ENCODE data around the gene EIF4E1B.

Gene EIF4E1B

DNA sequence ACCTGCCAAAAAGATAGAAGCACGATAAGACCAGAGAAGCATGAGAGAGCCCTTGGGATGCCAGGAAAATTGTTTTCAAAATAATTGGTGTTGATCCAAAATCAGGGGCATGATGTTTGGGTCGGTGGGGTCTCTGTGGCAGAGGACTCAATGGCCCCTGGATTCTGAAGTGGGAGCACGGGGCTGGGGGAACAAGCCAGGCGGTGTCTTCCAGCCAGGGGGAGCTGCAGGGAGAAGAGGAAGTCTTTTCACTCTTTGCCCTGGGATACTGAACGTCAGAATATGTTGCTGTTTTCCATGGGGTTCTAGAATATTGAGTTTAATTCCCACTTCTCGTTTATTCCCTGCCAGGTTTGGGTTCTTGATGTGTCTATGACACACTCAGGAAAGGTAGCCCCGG lies 37.2 kb downstream of the EIF4E1B start:
- no peak for DNase-seq

GRCh38 chr5:176670449-176670848 lies 40.0 kb downstream of the EIF4E1B start:
- DNase-seq, result no peak

DNA sequence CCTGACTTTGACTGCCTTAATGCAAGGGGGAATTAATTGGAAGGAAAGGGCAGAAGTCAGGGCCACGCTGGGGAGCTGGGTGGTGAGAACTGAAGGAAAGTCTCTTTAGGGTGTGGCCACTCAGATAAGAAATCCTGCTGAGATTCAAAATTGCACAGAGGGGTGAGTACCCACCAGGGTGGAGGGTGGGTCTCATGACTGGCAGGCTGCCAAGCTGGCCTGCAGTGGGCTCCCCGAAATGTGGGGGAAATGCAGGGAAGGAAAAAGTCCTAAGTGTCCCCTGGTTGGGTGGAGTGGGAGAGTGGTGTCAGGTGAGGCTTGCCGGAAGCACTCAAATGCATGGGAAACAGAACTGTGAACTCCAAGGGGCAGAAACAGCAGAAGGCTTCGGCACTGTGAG lies 40.9 kb downstream of the EIF4E1B start:
- DNase-seq, result no peak

DNA sequence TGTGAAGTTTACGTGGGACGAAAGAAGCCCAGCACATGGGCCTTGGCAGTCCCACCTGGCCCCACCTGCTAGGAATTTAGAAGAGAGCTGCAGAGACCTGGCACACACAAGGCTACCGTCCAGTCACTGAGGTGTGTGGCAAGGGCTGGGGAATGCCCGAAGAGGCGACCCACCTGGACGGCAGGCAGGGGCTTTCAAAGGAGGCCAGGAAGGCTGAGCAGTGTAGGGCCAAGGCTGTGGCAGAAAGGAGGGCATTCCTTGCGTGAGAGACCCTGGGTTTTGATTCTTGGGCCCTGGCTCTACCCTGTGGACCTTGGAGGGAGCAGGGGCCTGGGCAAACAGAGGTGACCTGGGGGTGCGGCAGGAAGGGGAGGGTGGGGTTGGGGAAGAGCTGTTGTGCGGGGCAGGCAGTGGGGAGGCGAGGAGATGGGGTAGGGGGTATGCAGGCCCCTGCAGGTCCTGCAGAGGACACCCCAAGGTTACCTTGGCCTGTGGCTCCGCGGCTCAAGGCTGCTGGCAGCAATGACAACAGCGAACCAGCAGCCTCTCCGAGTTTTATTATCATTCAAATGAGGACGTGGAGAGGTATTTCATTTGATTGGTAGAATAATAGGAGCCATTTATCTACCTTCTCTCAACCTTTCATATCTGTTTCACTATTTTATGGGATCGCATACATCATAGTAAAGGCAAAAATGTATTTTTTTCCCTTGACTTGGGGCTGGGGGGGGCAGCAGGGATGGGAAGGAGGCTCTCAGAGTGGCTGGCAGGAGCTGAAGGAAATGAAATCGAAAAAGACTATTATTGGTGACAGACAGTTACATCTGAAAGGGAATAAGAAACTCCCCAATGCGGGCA lies 41.6 kb downstream of the EIF4E1B start:
- DNase-seq, result no peak

DNA sequence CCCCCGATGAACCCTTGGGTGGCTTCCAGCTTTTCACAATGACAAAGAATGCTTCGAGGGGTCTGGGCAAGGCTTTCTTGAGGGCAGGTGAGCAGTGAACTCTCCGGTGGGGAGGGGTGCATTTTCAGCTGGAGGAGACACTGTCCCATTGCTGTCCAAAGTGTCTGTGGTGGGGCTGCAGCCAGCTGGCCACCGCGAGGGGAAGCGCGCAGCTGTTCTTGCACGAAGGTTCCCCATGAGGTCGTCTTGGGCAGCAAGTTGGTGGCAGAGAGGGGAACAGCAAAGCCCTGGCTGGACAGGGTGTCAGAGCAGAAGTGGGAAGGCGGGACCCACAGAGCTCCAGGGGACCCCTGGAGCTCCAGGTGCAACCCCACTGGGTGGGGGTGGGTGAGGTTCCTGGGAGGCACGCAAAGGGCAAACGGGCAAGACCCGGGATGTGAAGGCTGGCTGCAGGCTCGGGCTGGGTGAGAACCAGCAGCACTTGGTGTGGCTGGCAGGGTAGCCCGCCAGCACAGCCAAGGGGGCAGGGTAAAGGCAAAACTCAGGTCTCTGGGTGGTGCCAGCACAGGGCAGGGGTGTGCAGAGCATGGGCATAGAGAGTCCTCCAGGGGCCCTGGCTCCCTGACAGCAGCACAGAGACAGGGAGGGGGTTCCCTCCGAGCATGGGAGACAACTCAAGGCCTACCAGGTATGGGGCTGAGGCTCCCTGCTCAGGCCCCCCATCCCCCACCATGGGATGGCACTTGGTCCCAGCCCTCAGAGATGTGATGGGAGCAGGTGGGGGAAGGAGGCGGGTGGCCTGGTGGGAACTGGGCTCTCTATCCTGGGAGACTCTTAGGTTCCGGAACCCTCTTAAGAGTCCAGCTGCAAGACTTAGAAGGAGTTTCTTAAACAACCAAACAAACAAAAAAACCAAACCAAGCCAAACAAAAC lies 43.4 kb downstream of the EIF4E1B start:
- no peak for DNase-seq

- DNase-seq, result no peak
These were observed 44.3 kb downstream of the EIF4E1B start for GRCh38 chr5:176674799-176675198.

GRCh38 chr5:176675676-176676360 lies 45.3 kb downstream of the EIF4E1B start:
- DNase-seq, result no peak

DNA sequence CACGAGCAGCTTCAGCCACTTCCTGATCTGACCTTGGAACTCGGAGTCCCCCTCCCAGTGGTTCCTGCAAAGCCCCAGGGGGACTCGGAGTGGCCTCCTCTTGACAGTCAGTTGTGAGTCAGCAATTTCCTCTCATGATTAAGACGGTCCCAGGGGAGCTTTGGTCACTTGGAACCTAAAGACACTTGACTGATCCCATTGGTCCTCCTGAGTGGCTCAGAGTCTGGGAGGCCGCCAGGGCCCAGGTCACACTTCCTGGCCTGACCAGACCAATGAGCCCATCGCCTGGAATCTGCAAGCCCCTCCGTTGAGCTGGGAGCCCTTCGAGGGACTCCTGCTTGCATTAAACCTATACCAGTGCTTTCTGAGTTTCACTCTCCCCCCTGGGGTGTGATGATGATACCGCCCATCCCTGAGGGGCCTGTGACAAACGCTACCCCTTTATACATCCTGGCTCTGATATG lies 45.9 kb downstream of the EIF4E1B start:
- DNase-seq, result peak; percentile 61

DNA sequence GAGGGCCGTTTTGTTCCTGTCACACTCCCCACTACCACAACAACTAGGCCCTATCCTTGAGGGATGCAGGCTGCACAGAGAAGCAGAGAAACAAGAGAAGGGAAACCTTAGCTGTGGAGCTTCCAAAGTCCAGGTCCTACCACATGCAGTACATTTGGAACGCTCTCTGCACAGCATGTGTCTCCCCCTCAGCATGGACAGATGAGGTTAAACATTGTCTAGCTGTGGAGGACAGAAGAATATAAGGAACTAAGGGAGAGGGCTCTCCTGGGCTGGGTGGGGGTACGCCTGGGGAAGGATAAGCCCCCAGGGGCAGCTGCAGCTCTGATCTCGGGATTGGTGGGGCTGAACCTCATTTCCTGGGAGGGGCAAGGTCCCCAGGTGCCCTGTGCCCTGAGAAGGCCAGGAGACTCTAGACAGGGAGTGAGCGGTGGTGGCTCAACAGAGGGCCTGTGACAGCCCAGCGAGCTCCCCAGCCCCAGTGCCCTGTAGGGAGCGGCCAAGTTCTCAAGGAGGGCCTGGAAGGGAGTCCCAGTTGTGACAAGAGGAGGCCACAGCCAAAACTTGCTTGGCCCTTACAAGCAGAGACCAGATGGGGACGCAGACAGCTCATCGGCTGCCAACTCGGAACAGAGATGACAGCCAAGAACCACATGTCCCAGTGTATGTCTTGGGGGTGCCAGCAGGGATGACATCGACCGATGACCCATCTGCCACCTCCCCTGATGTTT lies 46.9 kb downstream of the EIF4E1B start:
- DNase-seq, result no peak

GRCh38 chr5:176678584-176678983 lies 48.1 kb downstream of the EIF4E1B start:
- no peak for DNase-seq

DNA sequence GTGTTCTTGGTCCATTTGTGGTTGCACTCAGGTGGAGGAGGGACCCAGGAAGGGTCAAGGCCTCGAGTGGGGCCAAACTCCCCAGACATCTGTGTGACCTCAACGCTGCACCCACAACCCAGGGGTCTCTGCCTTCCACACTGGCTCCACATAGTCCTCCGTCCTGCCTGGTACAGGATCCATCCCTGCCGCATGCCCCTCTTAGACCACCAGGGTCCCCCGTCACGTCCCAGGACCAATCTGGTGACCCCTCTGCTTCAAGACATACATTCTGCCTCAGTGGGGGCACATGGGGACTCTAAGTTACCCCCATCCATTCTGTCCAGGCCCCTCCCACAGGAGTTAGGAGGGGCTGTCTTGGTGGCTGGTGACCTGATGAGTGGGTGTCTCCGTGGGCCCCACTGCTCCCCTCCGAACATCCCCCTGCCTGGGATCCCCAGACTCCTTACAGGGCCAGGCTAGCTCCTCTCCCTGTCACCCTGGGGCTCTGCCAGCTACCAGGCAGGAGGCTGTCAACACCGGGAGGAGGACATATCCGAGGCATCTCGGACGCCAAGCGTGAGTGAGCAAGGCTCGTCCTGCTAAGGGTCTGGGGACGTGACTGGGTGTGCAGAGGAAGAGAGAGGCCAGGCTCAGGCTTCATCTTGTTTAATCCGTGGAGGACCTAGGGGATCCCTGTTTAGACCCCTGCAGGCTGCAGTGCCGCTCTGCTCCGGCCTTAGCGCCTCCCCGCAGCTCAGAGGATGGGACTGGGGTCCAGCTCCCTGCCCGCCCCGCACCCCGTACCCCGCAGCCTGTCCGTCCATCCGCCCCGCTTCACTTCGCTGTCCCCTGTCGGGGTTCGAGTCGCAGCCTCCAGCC lies 49.1 kb downstream of the EIF4E1B start:
- DNase-seq, result no peak

GRCh38 chr5:176680226-176680563 lies 49.7 kb downstream of the EIF4E1B start:
- no peak for DNase-seq

DNA sequence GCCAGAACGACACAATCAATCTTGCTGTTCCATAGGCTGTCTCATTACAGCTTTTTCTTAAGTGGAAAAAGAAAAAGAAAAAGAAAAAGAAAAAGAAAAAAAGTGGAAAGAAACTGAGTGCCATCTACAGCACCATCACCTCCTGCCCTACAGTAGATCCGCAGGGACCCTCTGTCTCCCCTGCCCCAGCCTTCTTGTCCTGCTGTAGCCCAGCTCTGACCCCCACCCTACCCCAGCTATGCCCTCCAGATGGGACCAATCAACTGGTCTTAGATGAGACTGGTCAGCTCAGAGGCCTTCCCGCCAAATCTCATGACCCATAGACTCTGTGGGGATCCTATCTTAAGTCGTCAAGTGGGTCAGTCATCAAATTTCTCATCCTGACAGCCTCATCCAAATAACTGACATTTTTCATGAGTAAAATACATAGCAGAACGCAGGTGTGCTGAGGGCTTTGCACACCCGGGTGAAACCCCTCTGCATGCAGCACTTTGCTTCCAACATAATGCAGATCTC lies 51.6 kb downstream of the EIF4E1B start:
- DNase-seq, result no peak

GRCh38 chr5:176685010-176685409 lies 54.5 kb downstream of the EIF4E1B start:
- DNase-seq, result no peak

DNA sequence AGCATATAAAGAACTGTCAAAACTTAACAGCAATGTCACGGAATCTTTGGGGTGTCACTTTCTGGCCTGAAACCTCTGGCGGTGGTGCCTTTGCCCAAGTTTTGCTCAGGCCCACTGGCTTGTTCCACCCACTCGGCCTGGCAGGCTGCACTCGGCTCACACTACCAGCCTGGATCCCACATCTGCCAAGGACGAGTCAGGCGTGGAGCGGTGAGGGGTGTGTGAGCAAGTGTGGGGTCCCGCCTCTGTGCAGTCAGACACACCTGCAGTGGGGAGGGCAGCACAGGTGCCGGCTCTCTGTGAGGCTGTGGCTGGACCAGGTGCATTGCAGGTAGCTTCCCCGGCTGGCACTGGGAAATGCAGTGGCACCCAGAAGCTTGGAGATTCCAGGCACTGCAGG lies 56.8 kb downstream of the EIF4E1B start:
- DNase-seq, result no peak

GRCh38 chr5:176687881-176688280 lies 57.4 kb downstream of the EIF4E1B start:
- DNase-seq, result no peak

DNA sequence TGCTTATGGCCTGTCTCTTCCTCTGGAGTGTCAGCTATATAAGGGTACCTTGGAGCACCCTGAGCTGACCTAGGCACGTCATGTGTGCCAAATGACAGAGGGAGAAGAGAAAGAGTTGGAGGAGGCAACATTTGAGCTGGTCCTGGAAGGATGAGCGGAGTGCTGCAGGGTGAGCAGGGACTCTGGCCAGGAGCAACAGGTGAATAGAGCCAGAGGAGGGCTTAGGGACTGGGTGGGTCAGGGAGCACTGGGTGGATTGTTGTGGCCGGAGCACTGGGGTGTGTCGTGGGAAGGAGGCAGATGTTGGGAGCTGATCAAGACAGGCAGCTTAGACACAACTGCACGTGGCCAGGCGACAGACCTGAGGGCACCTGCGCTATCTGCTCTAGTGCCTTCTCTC lies 60.4 kb downstream of the EIF4E1B start:
- DNase-seq, result no peak

GRCh38 chr5:176691524-176691923 lies 61.0 kb downstream of the EIF4E1B start:
- no peak for DNase-seq

- DNase-seq, result no peak
These were observed 61.9 kb downstream of the EIF4E1B start for GRCh38 chr5:176692326-176692725.

DNA sequence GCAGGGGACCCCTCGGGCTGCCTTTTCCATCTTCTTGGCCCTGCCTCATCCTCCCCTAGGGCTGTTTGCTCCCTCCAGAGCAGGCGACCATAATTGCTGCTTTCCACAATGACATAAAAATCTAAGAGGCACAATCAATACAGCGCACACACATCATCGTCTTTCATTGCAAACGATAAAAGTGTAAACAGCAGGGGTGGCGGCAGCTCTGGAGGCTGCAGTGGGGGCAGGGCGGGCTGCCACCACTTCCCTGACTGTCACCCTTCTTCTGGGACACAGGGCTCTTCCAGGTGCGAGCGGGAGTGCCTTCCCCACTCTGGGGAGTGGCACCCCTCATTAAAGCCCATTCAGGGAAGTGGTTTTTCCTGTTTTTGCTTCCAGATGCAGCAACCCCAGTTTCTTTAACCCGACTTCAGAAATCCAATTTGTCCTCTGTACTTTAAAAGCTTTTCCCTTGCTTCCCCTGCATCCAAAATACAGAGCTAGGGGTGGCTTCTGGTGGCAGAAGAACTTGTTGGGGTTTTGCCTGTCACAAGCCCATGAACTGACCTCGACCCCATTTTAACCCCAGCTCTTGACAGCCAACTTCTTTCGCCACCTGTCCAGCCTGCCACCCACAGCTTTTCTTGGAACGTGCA lies 62.5 kb downstream of the EIF4E1B start:
- no peak for DNase-seq

GRCh38 chr5:176693477-176693851 lies 63.0 kb downstream of the EIF4E1B start:
- no peak for DNase-seq

Measured in NCI-H1436 (cell line).